ENCODE data around the gene CCNYL1. TPM values are rescaled to one million over a fixed set of nuclear protein-coding genes. Genes with fewer than 3 reads are reported as not detected.
"Not testable (repeated sequence)": the region's sequence is repeated elsewhere in the genome, so short reads cannot be mapped to it uniquely, and the experiment has no call there.

Gene CCNYL1
- total and polyA plus RNA-seq, 2 experiments from 2014 or later, result 13.7 to 17.6 TPM

- Histone ChIP-seq H2AFZ (no peak overlapping the region), H3K27ac (peak overlapping the region; percentile 21), H3K9me3 (ENCODE audit: low read depth) (no peaks in the 10 kb centered on the region), H3K79me2 (no peaks in the 10 kb centered on the region), H3K4me2 (peak overlapping the region; percentile 45), H3K36me3 (replicated peaks; ENCODE audit: insufficient read depth, low read depth) (no peaks in the 10 kb centered on the region), H3K4me3 (no peak overlapping the region), H3K9me2 (replicated peaks; ENCODE audit: insufficient read depth) (no peaks in the 10 kb centered on the region), H3K4me1 (ENCODE audit: insufficient read depth) (no peaks in the 10 kb centered on the region), H3K27me3 (no peaks in the 10 kb centered on the region), H4K20me1 (ENCODE audit: insufficient read depth, poor library complexity, severe bottlenecking) (no peaks in the 10 kb centered on the region)
- TF ChIP-seq EZH2 (IDR thresholded peaks at IDR 0.05; ENCODE audit: borderline replicate concordance) (no peak), CTCF (IDR thresholded peaks at IDR 0.05; ENCODE audit: poor library complexity) (peak; percentile 58)
- 49% methylated on average over 3 of the region's 3 CpGs for WGBS (ENCODE audit: low lambda C conversion rate, missing lambda C conversion rate)
- DNase-seq (ENCODE audit: low spot score), result peak; percentile 46
Measured at GRCh38 chr2:207734264-207734635, 22.8 kb downstream of the CCNYL1 start.

GRCh38 chr2:207734636-207735512 is 23.4 kb downstream of the CCNYL1 start:
- Histone ChIP-seq H3K36me3 (replicated peaks; ENCODE audit: insufficient read depth, low read depth) (no peaks in the 10 kb centered on the region), H3K79me2 (no peaks in the 10 kb centered on the region), H3K4me2 (peak overlapping the region; percentile 48), H3K4me3 (no peak overlapping the region), H3K9me2 (replicated peaks; ENCODE audit: insufficient read depth) (no peaks in the 10 kb centered on the region), H4K20me1 (ENCODE audit: insufficient read depth, poor library complexity, severe bottlenecking) (no peaks in the 10 kb centered on the region), H3K4me1 (ENCODE audit: insufficient read depth) (no peaks in the 10 kb centered on the region), H3K27ac (peak overlapping the region; percentile 21), H2AFZ (no peak overlapping the region), H3K9me3 (ENCODE audit: low read depth) (no peaks in the 10 kb centered on the region), H3K27me3 (no peaks in the 10 kb centered on the region)
- peak; percentile 49 for DNase-seq (ENCODE audit: low spot score)
- TF ChIP-seq EZH2 (IDR thresholded peaks at IDR 0.05; ENCODE audit: borderline replicate concordance) (no peak), CTCF (IDR thresholded peaks at IDR 0.05; ENCODE audit: poor library complexity) (no peak), EZH2phosphoT487 (IDR thresholded peaks at IDR 0.05; ENCODE audit: low read depth, severe bottlenecking, unreplicated experiment) (no peak)
- WGBS (ENCODE audit: low lambda C conversion rate, missing lambda C conversion rate), result 67% methylated on average over 4 of the region's 4 CpGs

- Histone ChIP-seq H3K4me2 (peak overlapping the region; percentile 48), H3K27ac (peak overlapping the region; percentile 21)
- H2AFZ ChIP-seq; H3K27me3 ChIP-seq; DNase-seq (ENCODE audit: low spot score); H4K20me1 ChIP-seq (ENCODE audit: insufficient read depth, poor library complexity, severe bottlenecking); H3K9me2 ChIP-seq (replicated peaks; ENCODE audit: insufficient read depth); H3K36me3 ChIP-seq (replicated peaks; ENCODE audit: insufficient read depth, low read depth); H3K79me2 ChIP-seq; H3K4me1 ChIP-seq (ENCODE audit: insufficient read depth); H3K9me3 ChIP-seq (ENCODE audit: low read depth); H3K4me3 ChIP-seq: not testable (repeated sequence)
- WGBS (ENCODE audit: low lambda C conversion rate, missing lambda C conversion rate), result 96% methylated on average over 9 of the region's 9 CpGs
Measured at GRCh38 chr2:207735513-207735859, 24.0 kb downstream of the CCNYL1 start.

- Histone ChIP-seq H3K4me2 (no peak overlapping the region), H3K27me3 (no peaks in the 10 kb centered on the region), H3K79me2 (no peaks in the 10 kb centered on the region), H3K27ac (no peak overlapping the region), H3K4me1 (ENCODE audit: insufficient read depth) (peaks cover 12% of the 10 kb centered on the region), H3K9me2 (replicated peaks; ENCODE audit: insufficient read depth) (no peaks in the 10 kb centered on the region), H3K36me3 (replicated peaks; ENCODE audit: insufficient read depth, low read depth) (no peaks in the 10 kb centered on the region), H4K20me1 (ENCODE audit: insufficient read depth, poor library complexity, severe bottlenecking) (no peaks in the 10 kb centered on the region), H3K9me3 (ENCODE audit: low read depth) (no peaks in the 10 kb centered on the region), H2AFZ (no peak overlapping the region), H3K4me3 (no peak overlapping the region)
- DNase-seq (ENCODE audit: low spot score), result no peak
- TF ChIP-seq EZH2phosphoT487 (IDR thresholded peaks at IDR 0.05; ENCODE audit: low read depth, severe bottlenecking, unreplicated experiment) (no peak), CTCF (IDR thresholded peaks at IDR 0.05; ENCODE audit: poor library complexity) (no peak), EZH2 (IDR thresholded peaks at IDR 0.05; ENCODE audit: borderline replicate concordance) (no peak)
Measured at GRCh38 chr2:207743514-207743913, 32.1 kb downstream of the CCNYL1 start.
